ENCODE results near the gene DNHD1.

GRCh38 chr11:6598555-6598954 is 101.5 kb downstream of the DNHD1 start:
- TF ChIP-seq GATA3 (IDR thresholded peaks at IDR 0.05; ENCODE audit: low read depth, low read length) (no peak), GATA2 (IDR thresholded peaks at IDR 0.05; ENCODE audit: low read depth, low read length) (no peak)
